ENCODE results near the gene RTEL1.

The RTEL1 gene, protein sequence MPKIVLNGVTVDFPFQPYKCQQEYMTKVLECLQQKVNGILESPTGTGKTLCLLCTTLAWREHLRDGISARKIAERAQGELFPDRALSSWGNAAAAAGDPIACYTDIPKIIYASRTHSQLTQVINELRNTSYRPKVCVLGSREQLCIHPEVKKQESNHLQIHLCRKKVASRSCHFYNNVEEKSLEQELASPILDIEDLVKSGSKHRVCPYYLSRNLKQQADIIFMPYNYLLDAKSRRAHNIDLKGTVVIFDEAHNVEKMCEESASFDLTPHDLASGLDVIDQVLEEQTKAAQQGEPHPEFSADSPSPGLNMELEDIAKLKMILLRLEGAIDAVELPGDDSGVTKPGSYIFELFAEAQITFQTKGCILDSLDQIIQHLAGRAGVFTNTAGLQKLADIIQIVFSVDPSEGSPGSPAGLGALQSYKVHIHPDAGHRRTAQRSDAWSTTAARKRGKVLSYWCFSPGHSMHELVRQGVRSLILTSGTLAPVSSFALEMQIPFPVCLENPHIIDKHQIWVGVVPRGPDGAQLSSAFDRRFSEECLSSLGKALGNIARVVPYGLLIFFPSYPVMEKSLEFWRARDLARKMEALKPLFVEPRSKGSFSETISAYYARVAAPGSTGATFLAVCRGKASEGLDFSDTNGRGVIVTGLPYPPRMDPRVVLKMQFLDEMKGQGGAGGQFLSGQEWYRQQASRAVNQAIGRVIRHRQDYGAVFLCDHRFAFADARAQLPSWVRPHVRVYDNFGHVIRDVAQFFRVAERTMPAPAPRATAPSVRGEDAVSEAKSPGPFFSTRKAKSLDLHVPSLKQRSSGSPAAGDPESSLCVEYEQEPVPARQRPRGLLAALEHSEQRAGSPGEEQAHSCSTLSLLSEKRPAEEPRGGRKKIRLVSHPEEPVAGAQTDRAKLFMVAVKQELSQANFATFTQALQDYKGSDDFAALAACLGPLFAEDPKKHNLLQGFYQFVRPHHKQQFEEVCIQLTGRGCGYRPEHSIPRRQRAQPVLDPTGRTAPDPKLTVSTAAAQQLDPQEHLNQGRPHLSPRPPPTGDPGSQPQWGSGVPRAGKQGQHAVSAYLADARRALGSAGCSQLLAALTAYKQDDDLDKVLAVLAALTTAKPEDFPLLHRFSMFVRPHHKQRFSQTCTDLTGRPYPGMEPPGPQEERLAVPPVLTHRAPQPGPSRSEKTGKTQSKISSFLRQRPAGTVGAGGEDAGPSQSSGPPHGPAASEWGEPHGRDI (N-terminal part only)

DNA sequence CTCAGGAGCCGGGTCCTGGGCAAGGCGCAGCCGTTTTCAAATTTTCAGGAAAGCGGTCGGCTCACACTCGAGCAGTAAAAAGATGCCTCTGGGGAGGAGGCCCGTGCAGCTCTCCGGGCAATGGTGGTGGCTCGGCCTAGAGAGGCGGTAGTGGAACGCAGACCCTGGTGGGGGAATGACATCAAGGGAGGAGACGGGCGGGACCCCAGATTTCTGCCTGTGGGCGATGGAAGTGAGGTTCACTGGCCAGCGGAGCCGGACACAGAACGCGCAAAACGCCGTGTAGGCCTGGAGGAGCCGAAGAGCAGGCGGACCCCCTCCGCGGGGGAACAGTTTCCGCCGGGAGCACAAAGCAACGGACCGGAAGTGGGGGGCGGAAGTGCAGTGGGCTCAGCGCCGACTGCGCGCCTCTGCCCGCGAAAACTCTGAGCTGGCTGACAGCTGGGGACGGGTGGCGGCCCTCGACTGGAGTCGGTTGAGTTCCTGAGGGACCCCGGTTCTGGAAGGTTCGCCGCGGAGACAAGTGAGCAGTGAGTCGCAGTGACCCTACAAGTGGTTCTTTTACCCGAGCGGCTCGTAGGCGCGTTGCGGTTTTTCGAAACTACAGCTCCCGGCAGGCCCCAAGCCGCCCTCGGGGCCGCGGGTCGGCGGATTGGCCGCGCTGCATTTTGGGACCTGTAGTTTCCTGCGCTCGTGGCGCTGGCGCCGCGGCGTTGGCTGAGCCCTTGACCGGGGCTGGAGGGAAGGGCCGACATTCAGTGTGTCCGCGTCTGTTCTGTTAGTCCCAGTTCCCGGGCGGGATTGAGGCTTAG, at the start of gene RTEL1:
Gene RTEL1, plus strand, starts transcription at position 376 of the 812 bp plus-strand sequence. CDS start 1,091 bp downstream, outside the sequence.
- peak within 1 kb of the TSS; percentile 68 for H2AFZ ChIP-seq (ENCODE audit: low read length)
- H3K9me3 ChIP-seq (ENCODE audit: low read length), result no peaks in the 10 kb centered on the region
- TF ChIP-seq EZH2 (IDR thresholded peaks at IDR 0.05; ENCODE audit: borderline replicate concordance, low read length), result no peak
- TF ChIP-seq, protein P1, sequence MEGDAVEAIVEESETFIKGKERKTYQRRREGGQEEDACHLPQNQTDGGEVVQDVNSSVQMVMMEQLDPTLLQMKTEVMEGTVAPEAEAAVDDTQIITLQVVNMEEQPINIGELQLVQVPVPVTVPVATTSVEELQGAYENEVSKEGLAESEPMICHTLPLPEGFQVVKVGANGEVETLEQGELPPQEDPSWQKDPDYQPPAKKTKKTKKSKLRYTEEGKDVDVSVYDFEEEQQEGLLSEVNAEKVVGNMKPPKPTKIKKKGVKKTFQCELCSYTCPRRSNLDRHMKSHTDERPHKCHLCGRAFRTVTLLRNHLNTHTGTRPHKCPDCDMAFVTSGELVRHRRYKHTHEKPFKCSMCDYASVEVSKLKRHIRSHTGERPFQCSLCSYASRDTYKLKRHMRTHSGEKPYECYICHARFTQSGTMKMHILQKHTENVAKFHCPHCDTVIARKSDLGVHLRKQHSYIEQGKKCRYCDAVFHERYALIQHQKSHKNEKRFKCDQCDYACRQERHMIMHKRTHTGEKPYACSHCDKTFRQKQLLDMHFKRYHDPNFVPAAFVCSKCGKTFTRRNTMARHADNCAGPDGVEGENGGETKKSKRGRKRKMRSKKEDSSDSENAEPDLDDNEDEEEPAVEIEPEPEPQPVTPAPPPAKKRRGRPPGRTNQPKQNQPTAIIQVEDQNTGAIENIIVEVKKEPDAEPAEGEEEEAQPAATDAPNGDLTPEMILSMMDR (IDR thresholded peaks at IDR 0.05; ENCODE audit: low read length), result no peak

DNA sequence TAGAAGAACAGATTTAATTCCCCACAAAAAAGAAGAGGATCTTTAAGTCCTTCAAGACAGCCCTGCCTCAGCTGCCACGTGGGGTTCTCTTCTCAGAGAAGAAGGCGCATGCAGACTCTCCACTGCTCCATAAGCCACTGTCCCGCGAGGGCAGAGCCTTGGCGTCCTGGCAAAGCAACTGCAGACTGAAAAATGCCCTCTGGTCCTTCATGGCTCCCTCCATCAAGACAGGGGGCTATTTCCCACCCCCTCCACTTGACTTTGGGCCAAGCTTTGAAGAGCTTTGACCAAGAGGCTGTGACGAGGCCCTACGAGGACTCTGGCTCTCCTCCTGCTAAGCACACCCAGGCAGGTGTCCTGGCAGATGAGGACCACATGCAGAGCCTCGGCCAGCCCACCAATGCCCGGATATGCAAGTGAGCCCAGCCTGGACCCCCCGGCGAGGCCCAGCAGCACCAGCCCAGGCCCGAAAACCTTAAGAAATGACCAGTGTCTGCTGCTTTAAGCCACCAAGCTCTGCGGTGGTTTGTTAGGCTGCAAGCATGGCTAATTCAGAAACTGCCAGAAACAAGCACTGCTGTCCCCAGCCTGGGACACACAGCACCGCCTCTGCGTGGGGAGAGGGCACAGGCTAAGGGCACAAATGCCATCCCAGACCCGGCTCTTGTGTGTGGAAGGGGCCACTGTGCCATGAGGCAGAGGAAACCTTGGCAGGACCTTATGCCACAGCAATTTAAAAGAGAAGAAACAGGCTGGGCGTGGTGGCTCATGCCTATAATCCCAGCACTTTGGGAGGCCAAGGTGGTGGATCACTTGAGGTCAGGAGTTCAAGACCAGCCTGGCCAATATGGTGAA, 47.3 kb upstream of the RTEL1 start:
- H3F3A ChIP-seq (ENCODE audit: insufficient read depth, low read length), result no peaks in the 10 kb centered on the region
- H2AFZ ChIP-seq (ENCODE audit: low read length), result no peak overlapping the region
- no peak overlapping the region for H3K4me2 ChIP-seq (ENCODE audit: low read length)

More for the DNA sequence above, at the start of gene RTEL1:
- H3K36me3 ChIP-seq (ENCODE audit: insufficient read depth, low read length), result peaks cover 21% of the 10 kb centered on the region; the same call in 1 of the 2 replicates
- H3F3A ChIP-seq (ENCODE audit: insufficient read depth, low read length), result no peaks in the 10 kb centered on the region
- H3K9ac ChIP-seq (ENCODE audit: low read length), result peak within 1 kb of the TSS; percentile 94
- H3K79me2 ChIP-seq (ENCODE audit: insufficient read depth, low read length), result no peaks in the 10 kb centered on the region
- peak within 1 kb of the TSS; percentile 51 for H3K27ac ChIP-seq (ENCODE audit: low read depth, low read length, poor library complexity, severe bottlenecking)
- H3K9me2 ChIP-seq (ENCODE audit: low read depth, low read length), result no peaks in the 10 kb centered on the region
- peaks cover 6% of the 10 kb centered on the region; the same call in 1 of the 2 replicates for H3K27me3 ChIP-seq (ENCODE audit: insufficient read depth, low read length)
- H3K4me2 ChIP-seq (ENCODE audit: low read length), result peak within 1 kb of the TSS; percentile 90
- H3K4me1 ChIP-seq (ENCODE audit: insufficient read depth, low read length, severe bottlenecking), result peaks cover 32% of the 10 kb centered on the region
- H4K20me1 ChIP-seq (ENCODE audit: insufficient read depth, low read length), result no peaks in the 10 kb centered on the region
- peak within 1 kb of the TSS; percentile 95 for H3K4me3 ChIP-seq (ENCODE audit: low read depth, low read length, poor library complexity, severe bottlenecking)

More for the DNA sequence above, 47.3 kb upstream of the RTEL1 start:
- Histone ChIP-seq H3K27me3 (ENCODE audit: insufficient read depth, low read length) (no peaks in the 10 kb centered on the region), H3K79me2 (ENCODE audit: insufficient read depth, low read length) (no peaks in the 10 kb centered on the region), H3K9ac (ENCODE audit: low read length) (no peak overlapping the region), H3K36me3 (ENCODE audit: insufficient read depth, low read length) (peaks cover 32% of the 10 kb centered on the region), H3K4me1 (ENCODE audit: insufficient read depth, low read length, severe bottlenecking) (no peaks in the 10 kb centered on the region), H3K4me3 (ENCODE audit: low read depth, low read length, poor library complexity, severe bottlenecking) (no peak overlapping the region), H4K20me1 (ENCODE audit: insufficient read depth, low read length) (no peaks in the 10 kb centered on the region), H3K27ac (ENCODE audit: low read depth, low read length, poor library complexity, severe bottlenecking) (no peak overlapping the region), H3K9me3 (ENCODE audit: low read length) (no peaks in the 10 kb centered on the region), H3K9me2 (ENCODE audit: low read depth, low read length) (no peaks in the 10 kb centered on the region)
- TF ChIP-seq, protein P1 (IDR thresholded peaks at IDR 0.05; ENCODE audit: low read length), result no peak
- no peak for TF ChIP-seq EZH2 (IDR thresholded peaks at IDR 0.05; ENCODE audit: borderline replicate concordance, low read length)
